Measurements from ENCODE around the gene GSTM3. TPM values are rescaled to one million over a fixed set of nuclear protein-coding genes. Genes with fewer than 3 reads are reported as not detected.

Gene GSTM3
- total and polyA plus RNA-seq, 2 of the 13 experiments (the other 11 are each of a cell fraction or from before 2014, with no cell fraction given), result 127 to 142 TPM

GRCh38 chr1:109773203-109773899 is 32.5 kb upstream of the GSTM3 start (continued):
- TF ChIP-seq, protein P1, sequence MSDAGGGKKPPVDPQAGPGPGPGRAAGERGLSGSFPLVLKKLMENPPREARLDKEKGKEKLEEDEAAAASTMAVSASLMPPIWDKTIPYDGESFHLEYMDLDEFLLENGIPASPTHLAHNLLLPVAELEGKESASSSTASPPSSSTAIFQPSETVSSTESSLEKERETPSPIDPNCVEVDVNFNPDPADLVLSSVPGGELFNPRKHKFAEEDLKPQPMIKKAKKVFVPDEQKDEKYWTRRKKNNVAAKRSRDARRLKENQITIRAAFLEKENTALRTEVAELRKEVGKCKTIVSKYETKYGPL (CRISPR knock-in tag; IDR thresholded peaks at IDR 0.05), result no peak
- TF ChIP-seq CBX5 (CRISPR knock-in tag; IDR thresholded peaks at IDR 0.05; ENCODE audit: borderline replicate concordance) (peak; percentile 74; the same call in 1 of the 2 replicates), YEATS2 (CRISPR knock-in tag; IDR thresholded peaks at IDR 0.05; ENCODE audit: borderline replicate concordance) (peak; percentile 59; the same call in 1 of the 2 replicates), ZFP1 (CRISPR knock-in tag; IDR thresholded peaks at IDR 0.05) (no peak), MYNN (CRISPR knock-in tag; IDR thresholded peaks at IDR 0.05; ENCODE audit: low read depth) (no peak), MLLT10 (CRISPR knock-in tag; IDR thresholded peaks at IDR 0.05) (no peak), KDM3A (CRISPR knock-in tag; IDR thresholded peaks at IDR 0.05; ENCODE audit: low read depth) (0 out of 2 replicates have a peak, but pooled peaks have one; percentile 65), MED8 (CRISPR knock-in tag; IDR thresholded peaks at IDR 0.05; ENCODE audit: insufficient replicate concordance) (no peak), ZNF800 (CRISPR knock-in tag; IDR thresholded peaks at IDR 0.05) (no peak), HHEX (CRISPR knock-in tag; IDR thresholded peaks at IDR 0.05) (no peak), HMGA1 (CRISPR knock-in tag; conservative IDR thresholded peaks at IDR 0.05) (no peak), ZNF33B (CRISPR knock-in tag; IDR thresholded peaks at IDR 0.05) (no peak), ELK4 (CRISPR knock-in tag; IDR thresholded peaks at IDR 0.05; ENCODE audit: borderline replicate concordance) (no peak), ZNF776 (CRISPR knock-in tag; IDR thresholded peaks at IDR 0.05) (no peak), THAP7 (CRISPR knock-in tag; IDR thresholded peaks at IDR 0.05) (0 out of 2 replicates have a peak, but pooled peaks have one; percentile 24), MED13 (CRISPR knock-in tag; IDR thresholded peaks at IDR 0.05) (no peak), HOXA5 (CRISPR knock-in tag; IDR thresholded peaks at IDR 0.05) (no peak; the same call in 1 of the 2 replicates), PPARG (CRISPR knock-in tag; conservative IDR thresholded peaks at IDR 0.05) (no peak), ZFP36L1 (CRISPR knock-in tag; IDR thresholded peaks at IDR 0.05) (no peak)
- TF ChIP-seq, protein P2, sequence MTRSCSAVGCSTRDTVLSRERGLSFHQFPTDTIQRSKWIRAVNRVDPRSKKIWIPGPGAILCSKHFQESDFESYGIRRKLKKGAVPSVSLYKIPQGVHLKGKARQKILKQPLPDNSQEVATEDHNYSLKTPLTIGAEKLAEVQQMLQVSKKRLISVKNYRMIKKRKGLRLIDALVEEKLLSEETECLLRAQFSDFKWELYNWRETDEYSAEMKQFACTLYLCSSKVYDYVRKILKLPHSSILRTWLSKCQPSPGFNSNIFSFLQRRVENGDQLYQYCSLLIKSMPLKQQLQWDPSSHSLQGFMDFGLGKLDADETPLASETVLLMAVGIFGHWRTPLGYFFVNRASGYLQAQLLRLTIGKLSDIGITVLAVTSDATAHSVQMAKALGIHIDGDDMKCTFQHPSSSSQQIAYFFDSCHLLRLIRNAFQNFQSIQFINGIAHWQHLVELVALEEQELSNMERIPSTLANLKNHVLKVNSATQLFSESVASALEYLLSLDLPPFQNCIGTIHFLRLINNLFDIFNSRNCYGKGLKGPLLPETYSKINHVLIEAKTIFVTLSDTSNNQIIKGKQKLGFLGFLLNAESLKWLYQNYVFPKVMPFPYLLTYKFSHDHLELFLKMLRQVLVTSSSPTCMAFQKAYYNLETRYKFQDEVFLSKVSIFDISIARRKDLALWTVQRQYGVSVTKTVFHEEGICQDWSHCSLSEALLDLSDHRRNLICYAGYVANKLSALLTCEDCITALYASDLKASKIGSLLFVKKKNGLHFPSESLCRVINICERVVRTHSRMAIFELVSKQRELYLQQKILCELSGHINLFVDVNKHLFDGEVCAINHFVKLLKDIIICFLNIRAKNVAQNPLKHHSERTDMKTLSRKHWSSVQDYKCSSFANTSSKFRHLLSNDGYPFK (CRISPR knock-in tag; IDR thresholded peaks at IDR 0.05; ENCODE audit: borderline replicate concordance), result no peak
- TF ChIP-seq, protein P3, sequence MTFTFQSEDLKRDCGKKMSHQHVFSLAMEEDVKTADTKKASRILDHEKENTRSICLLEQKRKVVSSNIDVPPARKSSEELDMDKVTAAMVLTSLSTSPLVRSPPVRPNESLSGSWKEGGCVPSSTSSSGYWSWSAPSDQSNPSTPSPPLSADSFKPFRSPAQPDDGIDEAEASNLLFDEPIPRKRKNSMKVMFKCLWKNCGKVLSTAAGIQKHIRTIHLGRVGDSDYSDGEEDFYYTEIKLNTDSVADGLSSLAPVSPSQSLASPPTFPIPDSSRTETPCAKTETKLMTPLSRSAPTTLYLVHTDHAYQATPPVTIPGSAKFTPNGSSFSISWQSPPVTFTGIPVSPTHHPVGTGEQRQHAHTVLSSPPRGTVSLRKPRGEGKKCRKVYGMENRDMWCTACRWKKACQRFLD (CRISPR knock-in tag; IDR thresholded peaks at IDR 0.05; ENCODE audit: borderline replicate concordance), result no peak

Data from HepG2 (cell line).